ENCODE results near the gene NBAS. TPM values are rescaled to one million over a fixed set of nuclear protein-coding genes. Genes with fewer than 3 reads are reported as not detected.

The NBAS gene
- total and polyA plus RNA-seq, 2 of the 13 experiments (the other 11 are each of a cell fraction or from before 2014, with no cell fraction given), result 33.6 to 58.7 TPM

DNA sequence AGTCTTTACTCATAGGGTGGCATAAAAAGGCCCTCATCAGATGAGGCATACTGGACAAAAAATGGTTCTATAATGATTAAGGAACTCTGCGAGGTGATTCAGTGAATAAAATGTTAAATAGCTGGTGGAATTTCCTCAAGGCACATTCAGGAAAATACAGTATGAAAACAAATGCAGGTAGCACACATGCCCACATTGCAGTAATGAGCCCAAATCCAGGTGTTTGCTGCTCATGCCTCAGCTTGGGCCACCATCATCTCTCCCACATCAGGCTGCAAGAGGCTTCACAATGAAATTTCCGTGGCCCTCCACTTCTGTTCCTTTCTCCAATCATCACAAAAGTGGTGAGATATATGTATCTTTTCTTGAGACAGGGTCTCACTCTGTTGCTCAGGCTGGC lies 298.3 kb downstream of the NBAS start:
- no peak for TF ChIP-seq MEF2D (CRISPR knock-in tag; IDR thresholded peaks at IDR 0.05)
- no peak for TF ChIP-seq KLF11 (CRISPR knock-in tag; IDR thresholded peaks at IDR 0.05)
- TF ChIP-seq KDM5A (IDR thresholded peaks at IDR 0.05; ENCODE audit: borderline replicate concordance, low read length), result no peak
- no peak for TF ChIP-seq RBFOX2 (IDR thresholded peaks at IDR 0.05; ENCODE audit: low read depth, low read length)
- no peak for TF ChIP-seq ZNF260 (CRISPR knock-in tag; IDR thresholded peaks at IDR 0.05; ENCODE audit: borderline replicate concordance, low read depth)
- H3K9me3 ChIP-seq (ENCODE audit: low read length), result no peaks in the 10 kb centered on the region
- no peak for FAIRE-seq
- no peak overlapping the region for H3K27ac ChIP-seq (ENCODE audit: extremely low read length, insufficient read depth, low read length)
- no TSS peak for BruUV-seq (replicated peaks)
- 92% methylated on average over 2 of the region's 2 CpGs for WGBS (ENCODE audit: low lambda C conversion rate)
- CTCF ChIA-PET (ENCODE audit: low intra/inter-chr PET ratio, low total read pairs), result no interaction called here
- H2AFZ ChIP-seq (ENCODE audit: low read length), result no peak overlapping the region
- H3K9ac ChIP-seq (ENCODE audit: insufficient read depth, low read depth, low read length), result no peak overlapping the region
- in situ Hi-C loops (cut with HindIII; ENCODE audit: extremely low pct_ligation_motif_present, low pct_unique_long_range_greater_than_20kb) (no loop called here), intact Hi-C loops (cut with micrococcal nuclease; ENCODE audit: unreplicated experiment) (no loop called here)
- H3K4me1 ChIP-seq (ENCODE audit: insufficient read depth, low read length), result peaks cover 8% of the 10 kb centered on the region; the same call in 1 of the 2 replicates
- peaks cover 0 to 5% of the 10 kb centered on the region in 2 experiments; a peak in 1 of 5 replicates for H3K36me3 ChIP-seq (replicated peaks in 1 of 2; ENCODE audit: control insufficient read depth in 1 of 2, insufficient read depth in 2 of 2, low read length in 2 of 2)
- no peak for DNase-seq (ENCODE audit: low spot score)
- no peak for ATAC-seq
- H3K27me3 ChIP-seq (ENCODE audit: control insufficient read depth in 1 of 2, insufficient read depth in 2 of 2, low read length in 2 of 2), result no peaks in the 10 kb centered on the region
- no peaks in the 10 kb centered on the region for H3K79me2 ChIP-seq (ENCODE audit: insufficient read depth, low read length)
- POLR2A ChIA-PET, result no interaction called here
- H3K4me3 ChIP-seq (replicated peaks in 1 of 3; ENCODE audit: insufficient read depth in 1 of 3, low read depth in 2 of 3, low read length in 3 of 3), result no peak overlapping the region
- H3K4me2 ChIP-seq (ENCODE audit: low read depth, low read length), result no peak overlapping the region
- no peaks in the 10 kb centered on the region for H4K20me1 ChIP-seq (ENCODE audit: insufficient read depth, low read length)

DNA sequence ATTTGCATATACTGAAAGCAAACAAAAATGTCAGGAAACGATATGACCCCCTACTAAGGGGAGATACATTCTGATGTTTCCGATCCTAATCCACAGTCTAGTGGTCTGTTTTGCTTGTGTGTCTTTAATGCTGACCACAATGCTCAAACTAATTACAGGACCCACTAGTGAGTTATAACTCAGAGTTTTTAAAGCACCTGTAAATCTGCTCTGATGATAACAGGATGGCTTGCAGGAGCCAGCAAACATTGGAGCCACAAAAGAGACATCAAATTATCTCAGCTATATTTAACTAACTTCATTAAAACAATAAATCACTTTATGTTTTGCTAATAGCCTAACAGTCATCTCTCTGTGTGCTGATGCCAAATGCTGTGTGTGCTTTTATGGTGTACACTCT lies 300.3 kb downstream of the NBAS start:
- H3K4me3 ChIP-seq (replicated peaks in 1 of 3; ENCODE audit: insufficient read depth in 1 of 3, low read depth in 2 of 3, low read length in 3 of 3), result no peak overlapping the region
- no peaks in the 10 kb centered on the region for H4K20me1 ChIP-seq (ENCODE audit: insufficient read depth, low read length)
- ChIA-PET CTCF (ENCODE audit: low intra/inter-chr PET ratio, low total read pairs) (no interaction called here), POLR2A (no interaction called here)
- in situ Hi-C loops (cut with HindIII; ENCODE audit: extremely low pct_ligation_motif_present, low pct_unique_long_range_greater_than_20kb), result no loop called here
- H3K9ac ChIP-seq (ENCODE audit: insufficient read depth, low read depth, low read length), result no peak overlapping the region
- H3K4me1 ChIP-seq (ENCODE audit: insufficient read depth, low read length), result peaks cover 11% of the 10 kb centered on the region
- WGBS (ENCODE audit: low lambda C conversion rate), result 92% methylated on average over 2 of the region's 2 CpGs
- no peaks in the 10 kb centered on the region for H3K9me3 ChIP-seq (ENCODE audit: low read length)
- DNase-seq (ENCODE audit: low spot score) (no peak), ATAC-seq (no peak), FAIRE-seq (no peak)
- peaks cover 0 to 5% of the 10 kb centered on the region in 2 experiments; a peak in 1 of 5 replicates for H3K36me3 ChIP-seq (replicated peaks in 1 of 2; ENCODE audit: control insufficient read depth in 1 of 2, insufficient read depth in 2 of 2, low read length in 2 of 2)
- intact Hi-C loops (cut with micrococcal nuclease; ENCODE audit: unreplicated experiment), result no loop called here
- H3K4me2 ChIP-seq (ENCODE audit: low read depth, low read length), result no peak overlapping the region
- H3K27ac ChIP-seq (ENCODE audit: extremely low read length, insufficient read depth, low read length), result no peak overlapping the region
- BruUV-seq (replicated peaks), result no TSS peak
- H3K27me3 ChIP-seq (ENCODE audit: control insufficient read depth in 1 of 2, insufficient read depth in 2 of 2, low read length in 2 of 2), result no peaks in the 10 kb centered on the region
- no peaks in the 10 kb centered on the region for H3K79me2 ChIP-seq (ENCODE audit: insufficient read depth, low read length)
- no peak overlapping the region for H2AFZ ChIP-seq (ENCODE audit: low read length)
- TF ChIP-seq TBL1XR1 (IDR thresholded peaks at IDR 0.05; ENCODE audit: borderline replicate concordance, low read length, partially characterized antibody) (no peak), ZNF713 (CRISPR knock-in tag; IDR thresholded peaks at IDR 0.05) (no peak), PRMT3 (CRISPR knock-in tag; IDR thresholded peaks at IDR 0.05; ENCODE audit: borderline replicate concordance, low read depth) (no peak), ZNF326 (CRISPR knock-in tag; IDR thresholded peaks at IDR 0.05; ENCODE audit: borderline replicate concordance) (no peak), ZNF431 (CRISPR knock-in tag; IDR thresholded peaks at IDR 0.05; ENCODE audit: borderline replicate concordance, low read depth) (no peak), ZNF225 (CRISPR knock-in tag; IDR thresholded peaks at IDR 0.05) (no peak), HNF4G (IDR thresholded peaks at IDR 0.05; ENCODE audit: borderline replicate concordance, low read depth, low read length) (no peak), HNF4G (CRISPR knock-in tag; IDR thresholded peaks at IDR 0.05; ENCODE audit: borderline replicate concordance, low read depth) (no peak), ZFP37 (CRISPR knock-in tag; IDR thresholded peaks at IDR 0.05; ENCODE audit: borderline replicate concordance) (no peak)
- TF ChIP-seq, protein P1, sequence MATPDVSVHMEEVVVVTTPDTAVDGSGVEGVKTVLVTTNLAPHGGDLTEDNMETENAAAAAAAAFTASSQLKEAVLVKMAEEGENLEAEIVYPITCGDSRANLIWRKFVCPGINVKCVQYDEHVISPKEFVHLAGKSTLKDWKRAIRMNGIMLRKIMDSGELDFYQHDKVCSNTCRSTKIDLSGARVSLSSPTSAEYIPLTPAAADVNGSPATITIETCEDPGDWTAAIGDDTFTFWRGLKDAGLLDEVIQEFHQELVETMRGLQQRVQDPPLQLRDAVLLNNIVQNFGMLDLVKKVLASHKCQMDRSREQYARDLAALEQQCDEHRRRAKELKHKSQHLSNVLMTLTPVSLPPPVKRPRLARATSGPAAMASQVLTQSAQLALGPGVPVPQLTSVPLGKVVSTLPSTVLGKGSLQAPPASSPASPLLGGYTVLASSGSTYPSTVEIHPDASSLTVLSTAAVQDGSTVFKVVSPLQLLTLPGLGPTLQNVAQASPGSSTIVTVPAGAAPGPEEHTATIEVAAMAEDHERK (CRISPR knock-in tag; IDR thresholded peaks at IDR 0.05; ENCODE audit: low read depth), result no peak
- TF ChIP-seq, protein P2, sequence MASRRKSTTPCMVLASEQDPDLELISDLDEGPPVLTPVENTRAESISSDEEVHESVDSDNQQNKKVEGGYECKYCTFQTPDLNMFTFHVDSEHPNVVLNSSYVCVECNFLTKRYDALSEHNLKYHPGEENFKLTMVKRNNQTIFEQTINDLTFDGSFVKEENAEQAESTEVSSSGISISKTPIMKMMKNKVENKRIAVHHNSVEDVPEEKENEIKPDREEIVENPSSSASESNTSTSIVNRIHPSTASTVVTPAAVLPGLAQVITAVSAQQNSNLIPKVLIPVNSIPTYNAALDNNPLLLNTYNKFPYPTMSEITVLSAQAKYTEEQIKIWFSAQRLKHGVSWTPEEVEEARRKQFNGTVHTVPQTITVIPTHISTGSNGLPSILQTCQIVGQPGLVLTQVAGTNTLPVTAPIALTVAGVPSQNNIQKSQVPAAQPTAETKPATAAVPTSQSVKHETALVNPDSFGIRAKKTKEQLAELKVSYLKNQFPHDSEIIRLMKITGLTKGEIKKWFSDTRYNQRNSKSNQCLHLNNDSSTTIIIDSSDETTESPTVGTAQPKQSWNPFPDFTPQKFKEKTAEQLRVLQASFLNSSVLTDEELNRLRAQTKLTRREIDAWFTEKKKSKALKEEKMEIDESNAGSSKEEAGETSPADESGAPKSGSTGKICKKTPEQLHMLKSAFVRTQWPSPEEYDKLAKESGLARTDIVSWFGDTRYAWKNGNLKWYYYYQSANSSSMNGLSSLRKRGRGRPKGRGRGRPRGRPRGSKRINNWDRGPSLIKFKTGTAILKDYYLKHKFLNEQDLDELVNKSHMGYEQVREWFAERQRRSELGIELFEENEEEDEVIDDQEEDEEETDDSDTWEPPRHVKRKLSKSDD (CRISPR knock-in tag; IDR thresholded peaks at IDR 0.05; ENCODE audit: low read depth), result no peak

All from HepG2 (cell line).